Kidney glomerular epithelial cell (primary cell): ENCODE measurements around the gene PLA2G4E.

ENCODE experiments used
- DNase-seq: peaks from one replicate; lab custom pipeline; 2025; lab: John Stamatoyannopoulos, UW

Gene PLA2G4E

DNA sequence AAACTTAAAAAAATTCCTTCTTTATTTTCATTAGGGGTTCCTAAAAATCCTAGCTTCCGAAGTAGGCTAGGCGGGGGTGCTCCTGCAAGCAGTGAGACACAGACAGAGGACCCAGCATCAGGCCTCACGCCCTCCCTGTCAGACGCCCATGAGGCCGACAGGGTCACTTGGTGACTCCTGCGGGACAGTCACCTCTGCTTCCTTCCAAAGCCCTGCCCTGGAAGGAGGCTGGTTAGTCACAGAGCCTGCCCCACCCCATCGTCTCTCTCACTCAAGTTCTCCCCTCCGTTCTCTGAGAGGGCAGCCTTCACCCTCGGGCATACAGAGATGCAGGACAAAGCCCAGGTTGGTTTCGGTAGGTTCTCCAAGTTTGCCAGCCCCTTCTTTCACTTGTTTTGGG is 87.1 kb downstream of the PLA2G4E start:
- no peak for DNase-seq

DNA sequence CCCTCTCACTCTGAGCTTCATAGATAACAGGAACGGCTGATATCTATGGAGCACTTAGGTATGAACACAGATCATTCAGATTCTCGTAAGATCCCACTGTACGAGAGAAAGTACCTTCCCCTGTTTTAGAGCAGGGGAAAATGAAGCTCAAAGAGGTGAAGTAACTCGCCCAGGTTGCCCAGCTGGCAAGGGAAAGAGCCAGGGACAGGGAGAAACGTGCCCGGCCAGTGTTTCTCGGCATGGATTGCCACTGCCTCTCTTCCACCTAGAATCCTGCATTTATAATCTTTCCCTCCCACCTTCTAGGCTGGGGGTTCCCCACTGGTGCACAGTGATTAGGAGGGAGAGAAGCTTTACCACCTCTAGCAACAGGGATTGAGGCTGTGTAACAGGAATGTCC is 87.5 kb downstream of the PLA2G4E start:
- no peak for DNase-seq

DNA sequence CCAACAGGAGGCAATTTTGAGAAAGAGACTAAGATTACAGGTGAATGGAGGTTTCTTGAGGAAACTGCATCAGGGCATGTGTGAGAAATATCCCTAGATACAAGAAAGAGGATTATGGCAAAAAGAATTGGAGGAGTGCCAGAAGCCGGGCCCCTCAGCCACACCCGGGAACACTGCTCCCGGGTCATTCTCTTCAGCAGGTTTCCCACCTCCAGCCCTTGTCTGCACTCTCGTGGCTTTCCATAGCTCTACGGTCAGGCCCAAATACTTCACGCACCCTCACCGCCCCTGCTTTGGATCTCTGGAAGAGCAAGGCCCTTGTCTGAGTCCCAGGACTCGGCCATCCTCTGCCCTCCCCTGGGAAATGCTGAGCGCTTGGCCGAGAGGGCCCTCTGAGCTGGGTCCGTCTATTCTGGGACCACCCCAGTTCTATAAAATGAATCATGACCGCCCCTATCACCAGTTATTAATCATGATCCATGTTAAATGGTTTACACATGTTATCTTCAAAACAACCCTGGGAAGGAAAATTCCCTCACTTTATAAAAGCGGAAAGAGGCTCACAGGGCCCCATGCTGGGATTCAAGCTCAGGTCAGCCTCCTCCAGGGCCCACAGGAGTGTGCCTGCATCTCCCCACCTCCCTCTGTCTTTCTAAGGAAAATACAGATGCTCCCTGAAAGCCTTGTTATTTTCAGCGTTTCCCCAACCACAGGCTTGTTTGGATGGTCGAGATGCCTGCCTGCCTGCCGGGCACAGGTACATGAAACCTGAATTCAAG is 88.1 kb downstream of the PLA2G4E start:
- DNase-seq, result no peak

DNA sequence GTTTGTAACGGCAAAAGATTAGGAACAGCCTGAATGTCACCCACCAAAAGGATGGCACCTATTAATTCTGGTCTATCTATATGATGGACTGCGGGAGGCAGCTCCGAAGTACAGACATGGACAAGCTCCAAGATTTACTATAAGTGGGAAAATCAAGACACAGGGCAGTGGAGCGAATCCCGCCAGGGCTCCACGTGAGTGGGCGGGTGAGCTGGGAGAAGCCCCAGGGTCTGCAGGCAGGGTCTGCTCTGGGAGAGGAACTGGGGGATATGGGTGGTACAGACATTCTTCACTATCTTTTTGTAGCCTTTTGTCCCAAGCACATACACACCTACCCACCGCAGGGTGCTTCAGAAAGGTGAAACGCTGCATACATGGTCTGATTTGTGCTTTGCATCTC is 88.7 kb downstream of the PLA2G4E start:
- no peak for DNase-seq
